KMS-11 (cell line): ENCODE data around the gene FBLL1.

Experiments
- H2AFZ ChIP-seq: fragments of 200-600 bp; sonication (generic); 2 replicates; pipeline ENCODE4 v1.6.1; 2016; ENCODE audit warnings: antibody characterized with exemption, mixed run types, low read depth
- H3K27ac ChIP-seq: fragments of 200-600 bp; sonication (generic); 2 replicates; pipeline ENCODE4 v1.6.1; 2016; ENCODE audit warnings: mild to moderate bottlenecking, mixed run types
- H3K27me3 ChIP-seq: fragments of 200-600 bp; sonication (generic); 2 replicates; pipeline ENCODE4 v1.6.1; 2017; ENCODE audit warnings: mild to moderate bottlenecking, low read depth, mixed run types, moderate library complexity; ENCODE audit not compliant: insufficient read depth
- H3K36me3 ChIP-seq: fragments of 200-600 bp; sonication (generic); 2 replicates; pipeline ENCODE4 v1.6.1; 2017; ENCODE audit warnings: mild to moderate bottlenecking, mixed run types; ENCODE audit not compliant: insufficient read depth
- H3K4me1 ChIP-seq: fragments of 200-600 bp; sonication (generic); 2 replicates; pipeline ENCODE4 v1.6.1; 2016; ENCODE audit warnings: mild to moderate bottlenecking, low read depth, mixed run types; ENCODE audit not compliant: poor library complexity, severe bottlenecking
- H3K4me2 ChIP-seq: fragments of 200-600 bp; sonication (generic); 2 replicates; pipeline ENCODE4 v1.7.0; 2016; ENCODE audit warnings: mild to moderate bottlenecking, mixed run types
- H3K4me3 ChIP-seq: fragments of 200-600 bp; sonication (generic); IDR thresholded peaks from 2 replicates; pipeline ENCODE4 v1.6.1; 2017; ENCODE audit warnings: low read depth, low read length, mixed read lengths; ENCODE audit not compliant: insufficient read depth
- H3K79me2 ChIP-seq: fragments of 200-600 bp; sonication (generic); 2 replicates; pipeline ENCODE4 v1.6.1; 2016; ENCODE audit warnings: low read depth, mixed run types; ENCODE audit not compliant: insufficient read depth
- H3K9ac ChIP-seq: fragments of 200-600 bp; sonication (generic); 2 replicates; pipeline ENCODE4 v1.6.1; 2016; ENCODE audit warnings: mild to moderate bottlenecking, mixed run types
- H4K20me1 ChIP-seq: fragments of 200-600 bp; sonication (generic); 2 replicates; pipeline ENCODE4 v1.6.1; 2016; ENCODE audit warnings: mild to moderate bottlenecking, mixed run types; ENCODE audit not compliant: insufficient read depth
- CTCF ChIP-seq: fragments of 200-600 bp; sonication (generic); conservative IDR thresholded peaks from 2 replicates; pipeline ENCODE4 v1.6.1; 2017; ENCODE audit warnings: low read depth, mild to moderate bottlenecking, antibody characterized with exemption, low read length, moderate library complexity, mixed read lengths

FBLL1 gene

GRCh38 chr5:168528521-168529373 is at the start of gene FBLL1:
Gene FBLL1, plus strand, starts transcription at chr5:168529305. Its CDS starts 200 bp downstream, at chr5:168529505.
- Histone ChIP-seq H4K20me1 (no peaks in the 10 kb centered on the region), H3K9ac (no peak within 1 kb of the TSS), H3K4me3 (no peak within 1 kb of the TSS), H3K27me3 (no peaks in the 10 kb centered on the region), H2AFZ (no peak within 1 kb of the TSS), H3K4me2 (no peak within 1 kb of the TSS), H3K36me3 (no peaks in the 10 kb centered on the region), H3K79me2 (no peaks in the 10 kb centered on the region), H3K27ac (no peak within 1 kb of the TSS), H3K4me1 (no peaks in the 10 kb centered on the region)
- TF ChIP-seq CTCF, result no peak

GRCh38 chr5:168480601-168481000 is 48.5 kb upstream of the FBLL1 start:
- H3K79me2 ChIP-seq, result no peaks in the 10 kb centered on the region
- no peaks in the 10 kb centered on the region for H3K36me3 ChIP-seq
- H3K4me2 ChIP-seq, result no peak overlapping the region
- no peak for TF ChIP-seq CTCF
- H3K27ac ChIP-seq, result no peak overlapping the region
- H3K9ac ChIP-seq, result no peak overlapping the region
- H2AFZ ChIP-seq, result no peak overlapping the region
- H4K20me1 ChIP-seq, result no peaks in the 10 kb centered on the region
- H3K4me3 ChIP-seq, result no peak overlapping the region
- H3K27me3 ChIP-seq, result no peaks in the 10 kb centered on the region
- peaks cover 22% of the 10 kb centered on the region for H3K4me1 ChIP-seq

GRCh38 chr5:168481330-168481788 is 47.7 kb upstream of the FBLL1 start:
- H3K27me3 ChIP-seq, result no peaks in the 10 kb centered on the region
- H4K20me1 ChIP-seq, result no peaks in the 10 kb centered on the region
- no peaks in the 10 kb centered on the region for H3K36me3 ChIP-seq
- no peak overlapping the region for H3K4me3 ChIP-seq
- no peaks in the 10 kb centered on the region for H3K79me2 ChIP-seq
- no peak overlapping the region for H2AFZ ChIP-seq
- H3K27ac ChIP-seq, result no peak overlapping the region
- H3K9ac ChIP-seq, result no peak overlapping the region
- no peak overlapping the region; the same call in 1 of the 2 replicates for H3K4me2 ChIP-seq
- H3K4me1 ChIP-seq, result peaks cover 26% of the 10 kb centered on the region
- TF ChIP-seq CTCF, result no peak

GRCh38 chr5:168482361-168482760 is 46.7 kb upstream of the FBLL1 start:
- Histone ChIP-seq H3K36me3 (no peaks in the 10 kb centered on the region), H3K27ac (no peak overlapping the region), H3K79me2 (peaks cover 3% of the 10 kb centered on the region; the same call in 1 of the 2 replicates), H3K9ac (no peak overlapping the region), H3K27me3 (no peaks in the 10 kb centered on the region), H2AFZ (no peak overlapping the region), H3K4me3 (no peak overlapping the region), H3K4me1 (peaks cover 27% of the 10 kb centered on the region), H4K20me1 (no peaks in the 10 kb centered on the region), H3K4me2 (no peak overlapping the region)
- TF ChIP-seq CTCF, result no peak
